Stimulated activated CD8-positive, alpha-beta memory T cell treated with anti-CD3 and anti-CD28 coated beads, Interleukin-4, amount 100 ng/mL, for 24 hours (primary cell): ENCODE measurements around the gene ALPK3.

Source experiments
- DNase-seq: peaks from one replicate; pipeline ENCODE4 v3.0.0-alpha.2; 2020; ENCODE audit warnings: low read depth

Gene ALPK3

DNA sequence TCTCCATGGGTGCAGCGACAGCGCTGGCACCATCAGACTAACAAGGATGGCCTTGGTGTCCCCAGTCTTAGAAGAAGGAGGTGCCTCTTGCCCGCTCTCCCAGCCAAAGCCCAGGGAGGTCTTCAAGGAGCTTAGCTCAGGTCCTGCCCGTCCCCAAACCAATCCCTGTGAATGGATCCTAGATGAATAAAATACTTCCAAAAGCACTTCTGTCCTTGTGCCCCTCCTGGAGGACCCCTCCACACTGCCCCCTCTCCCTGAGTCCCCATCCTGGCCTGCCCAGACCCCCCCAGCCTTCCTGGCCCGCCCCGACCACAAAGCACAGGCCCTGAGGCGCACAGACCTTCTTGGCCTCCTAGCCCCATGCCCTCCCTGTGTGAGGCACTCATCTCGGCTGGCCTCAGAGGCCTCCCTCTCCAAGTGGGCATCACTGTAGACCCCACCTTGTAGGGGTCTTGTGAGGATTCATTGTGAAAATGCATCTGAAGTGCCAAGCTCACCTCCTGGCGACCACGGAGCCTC lies 75.7 kb downstream of the ALPK3 start:
- no peak for DNase-seq

DNA sequence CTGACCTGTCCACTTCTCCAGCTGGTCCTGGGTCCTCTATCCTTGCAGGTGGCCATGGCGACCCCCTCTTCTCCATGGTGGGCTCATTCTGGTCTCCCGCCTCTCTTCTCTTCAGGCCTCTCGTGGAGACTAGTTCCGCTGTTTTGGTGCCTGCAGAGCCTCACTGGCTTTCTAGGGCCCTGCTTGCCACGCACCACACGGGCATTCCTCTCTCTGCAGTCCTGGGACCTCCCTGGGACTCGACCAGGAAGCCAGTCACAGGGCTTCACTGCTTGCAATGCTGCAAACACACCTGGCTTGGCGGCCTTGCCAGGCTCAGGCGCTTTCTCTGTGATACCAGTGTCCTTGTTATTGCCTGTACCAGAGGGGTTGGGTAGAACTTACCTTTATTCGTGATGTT lies 76.5 kb downstream of the ALPK3 start:
- DNase-seq: no peak

DNA sequence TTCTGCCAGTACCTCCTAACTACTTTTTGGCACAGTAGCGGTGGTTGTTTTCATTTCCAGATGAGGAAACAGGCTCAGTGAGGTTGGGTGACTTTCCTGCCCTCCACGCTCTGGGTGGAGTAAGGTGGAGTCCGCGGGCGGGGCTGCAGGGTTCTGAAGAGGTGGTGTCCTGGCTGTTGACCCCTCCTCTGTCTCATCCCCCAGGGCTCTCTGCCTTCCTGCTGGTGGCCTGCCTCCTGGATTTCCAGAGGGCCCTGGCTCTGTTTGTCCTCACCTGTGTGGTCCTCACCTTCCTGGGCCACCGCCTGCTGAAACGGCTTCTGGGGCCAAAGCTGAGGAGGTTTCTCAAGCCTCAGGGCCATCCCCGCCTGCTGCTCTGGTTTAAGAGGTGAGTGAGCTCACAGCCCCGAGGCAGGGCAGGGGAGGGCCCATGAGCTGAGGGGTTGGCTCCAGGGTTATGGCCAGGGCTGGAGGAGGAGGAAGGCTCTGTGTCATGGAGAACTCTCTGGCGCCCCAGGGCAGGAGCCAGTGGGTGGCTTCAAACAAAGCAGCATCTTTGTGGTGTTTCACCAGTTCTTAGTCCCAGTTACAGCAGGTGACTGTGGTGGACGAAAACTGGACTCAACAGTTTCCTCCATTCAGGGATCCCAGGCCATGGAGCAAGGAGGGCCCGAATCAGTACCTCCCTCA lies 77.7 kb downstream of the ALPK3 start:
- DNase-seq: no peak

DNA sequence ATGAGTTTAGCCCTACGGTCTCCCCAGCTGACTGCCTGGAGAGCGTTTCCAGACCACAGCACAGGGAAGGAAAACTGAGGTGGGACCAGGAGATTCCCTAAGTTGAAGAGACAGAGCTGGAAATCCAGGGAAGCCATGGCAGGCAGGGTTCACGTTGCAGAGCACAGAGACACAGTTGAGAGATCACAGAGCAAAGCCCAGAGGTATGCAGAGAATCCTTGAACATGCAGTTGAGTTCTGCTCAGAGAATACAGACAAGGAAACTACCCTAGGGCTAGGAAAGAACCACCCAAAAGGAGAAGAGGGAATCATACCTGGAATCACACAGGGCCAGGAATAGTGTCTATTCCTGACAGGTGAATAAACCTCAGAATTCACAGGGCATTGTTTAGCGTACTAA lies 81.6 kb downstream of the ALPK3 start:
- no peak for DNase-seq

DNA sequence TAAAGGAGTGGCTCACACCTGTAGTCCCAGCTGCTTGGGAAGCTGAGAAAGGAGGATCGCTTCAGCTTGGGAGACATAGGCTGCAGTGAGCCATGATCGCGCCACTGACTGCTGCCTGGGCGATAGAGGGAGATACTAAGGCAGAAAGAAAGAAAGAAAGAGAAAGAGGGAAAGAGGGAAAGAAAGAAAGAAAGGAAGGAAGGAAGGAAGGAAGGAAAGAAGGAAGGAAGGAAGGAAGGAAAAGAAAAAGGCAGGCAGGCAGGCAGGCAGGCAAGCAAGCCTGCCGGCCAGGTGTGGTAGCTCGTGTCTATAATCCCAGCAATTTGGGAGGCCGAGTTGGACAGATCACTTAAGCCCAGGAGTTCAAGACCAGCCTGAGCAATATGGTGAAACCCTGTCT lies 82.6 kb downstream of the ALPK3 start:
- no peak for DNase-seq

DNA sequence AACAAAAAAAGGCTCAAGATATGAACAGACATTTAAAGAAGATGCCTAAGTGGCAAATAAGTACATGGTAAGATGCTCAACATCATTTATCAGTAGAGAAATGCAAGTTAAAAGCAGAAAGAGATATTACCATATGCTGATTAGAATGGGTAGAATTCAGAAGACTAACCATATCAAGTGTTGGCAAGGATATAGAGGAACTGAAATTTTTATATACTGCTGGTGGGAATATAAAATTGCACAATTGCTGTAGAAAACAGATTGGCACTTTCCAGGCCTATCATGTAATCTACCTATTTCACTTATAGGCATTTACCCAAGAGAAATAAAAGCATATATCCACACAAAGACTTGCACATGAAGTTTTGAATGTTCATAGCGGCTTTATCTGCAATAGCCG lies 84.4 kb downstream of the ALPK3 start:
- no peak for DNase-seq

DNA sequence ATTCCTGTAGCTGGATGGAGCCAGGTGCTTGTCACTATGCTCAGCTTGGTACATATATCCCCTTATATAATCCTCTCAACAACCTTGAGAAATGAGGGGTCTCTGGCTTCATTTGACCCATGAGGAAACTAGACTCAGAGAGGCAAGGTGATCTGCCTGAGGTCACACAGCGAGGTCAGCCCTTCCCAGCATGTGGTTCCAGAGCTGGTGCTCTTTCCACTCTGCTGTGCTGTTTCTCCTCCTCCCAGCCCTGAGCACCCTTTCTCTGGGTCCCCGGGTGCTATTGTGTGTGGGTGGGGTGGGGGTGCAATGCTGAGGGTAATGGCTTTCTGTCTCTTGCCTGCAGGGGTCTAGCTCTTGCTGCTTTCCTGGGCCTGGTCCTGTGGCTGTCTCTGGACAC lies 86.6 kb downstream of the ALPK3 start:
- no peak for DNase-seq

DNA sequence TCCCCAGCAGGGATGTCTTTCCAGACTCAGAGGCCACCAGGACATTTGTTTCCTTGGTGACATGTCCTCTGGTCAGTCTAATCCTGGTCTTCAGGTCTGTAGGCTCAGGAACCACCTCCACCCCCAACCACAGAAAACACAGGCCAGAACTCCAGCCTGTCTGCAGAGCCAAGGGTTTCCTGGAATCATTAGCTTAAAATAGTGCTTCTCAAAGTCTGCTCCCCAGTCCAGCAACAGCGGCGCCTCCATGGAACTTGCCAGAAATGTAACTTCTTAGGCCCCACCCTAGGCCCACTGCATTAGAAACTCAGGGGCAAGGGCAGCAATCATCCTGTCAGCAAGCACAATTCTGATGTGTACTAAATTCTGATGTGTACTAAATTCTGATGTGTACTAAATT lies 87.3 kb downstream of the ALPK3 start:
- DNase-seq: no peak

DNA sequence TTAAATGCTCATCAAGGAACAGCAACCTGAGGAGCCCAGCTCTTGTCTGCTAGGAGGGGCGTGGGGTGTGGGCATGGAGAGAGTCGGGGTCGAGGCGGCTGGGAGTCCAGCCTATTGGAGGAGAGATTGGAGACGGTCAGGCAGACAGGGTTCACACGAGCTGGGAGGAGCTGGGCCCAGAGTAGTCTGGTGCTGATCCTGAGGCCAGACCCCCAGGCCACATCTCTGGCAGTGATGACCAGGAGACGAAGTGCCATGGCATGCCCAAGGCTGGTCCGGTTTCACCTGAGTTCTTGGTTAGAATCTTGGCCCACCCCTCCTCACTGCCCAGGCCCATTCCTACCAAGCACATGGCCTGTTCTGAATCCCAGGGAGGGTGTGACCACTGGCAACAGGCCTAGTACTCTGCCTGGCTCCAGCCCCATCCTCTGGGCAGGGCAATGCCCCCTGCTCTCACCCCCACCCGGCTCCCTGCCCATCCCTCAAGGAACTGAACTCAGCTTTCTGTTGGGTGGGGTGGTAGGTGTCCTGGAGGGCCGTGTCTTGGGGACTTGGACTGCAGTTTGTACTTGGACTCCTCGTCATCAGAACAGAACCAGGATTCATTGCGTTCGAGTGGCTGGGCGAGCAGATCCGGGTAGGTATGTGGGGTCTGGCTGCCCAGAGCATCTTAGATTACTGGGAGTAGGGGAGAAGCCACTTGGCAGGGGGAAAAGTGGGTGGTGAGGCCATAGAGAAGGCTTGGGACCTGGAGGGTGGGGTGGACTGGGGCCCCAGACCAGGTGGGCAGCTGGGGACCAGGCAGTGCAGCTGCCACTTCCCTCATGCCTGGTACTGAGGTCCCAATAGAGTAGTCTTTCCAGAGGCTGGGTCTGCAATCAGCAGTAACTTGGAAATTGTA lies 88.1 kb downstream of the ALPK3 start:
- no peak for DNase-seq

DNA sequence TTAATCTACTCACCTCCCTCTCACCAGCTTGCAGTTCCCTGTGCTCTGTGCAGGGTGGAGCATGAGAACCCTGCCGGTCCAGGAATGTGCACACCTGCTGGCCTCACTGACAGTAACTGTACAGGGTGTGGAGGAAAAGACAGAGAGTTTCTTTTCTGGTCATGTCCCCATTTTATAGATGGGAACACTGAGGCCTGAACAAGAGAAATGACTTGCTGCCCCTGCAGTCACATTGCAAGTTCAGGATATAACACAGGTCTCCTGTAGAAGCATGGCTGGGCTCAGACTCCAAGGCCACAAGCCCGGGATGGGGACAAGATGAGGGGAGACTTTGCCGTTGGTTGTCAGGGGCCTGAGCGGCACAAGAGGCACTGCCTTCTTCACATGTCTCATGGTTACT lies 90.6 kb downstream of the ALPK3 start:
- DNase-seq: no peak

DNA sequence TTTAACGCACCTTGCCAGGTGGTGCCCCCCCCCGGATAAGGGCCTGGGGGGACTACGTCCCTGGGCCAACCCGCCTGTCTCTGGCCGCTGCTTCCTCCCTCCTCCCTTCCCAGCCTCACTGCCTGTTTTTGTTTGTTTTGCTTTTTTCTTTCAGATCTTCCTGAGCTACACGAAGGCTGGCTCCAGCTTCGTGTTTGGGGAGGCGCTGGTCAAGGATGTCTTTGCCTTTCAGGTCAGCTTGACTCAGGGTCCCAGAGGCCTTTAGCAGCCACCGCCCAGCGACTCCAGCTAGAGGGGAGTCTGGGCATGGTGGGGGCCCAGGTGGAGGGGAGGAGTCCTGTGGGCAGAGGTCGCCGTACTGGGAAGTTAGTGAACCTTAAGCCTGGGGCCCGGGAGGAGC lies 91.4 kb downstream of the ALPK3 start:
- DNase-seq: no peak

DNA sequence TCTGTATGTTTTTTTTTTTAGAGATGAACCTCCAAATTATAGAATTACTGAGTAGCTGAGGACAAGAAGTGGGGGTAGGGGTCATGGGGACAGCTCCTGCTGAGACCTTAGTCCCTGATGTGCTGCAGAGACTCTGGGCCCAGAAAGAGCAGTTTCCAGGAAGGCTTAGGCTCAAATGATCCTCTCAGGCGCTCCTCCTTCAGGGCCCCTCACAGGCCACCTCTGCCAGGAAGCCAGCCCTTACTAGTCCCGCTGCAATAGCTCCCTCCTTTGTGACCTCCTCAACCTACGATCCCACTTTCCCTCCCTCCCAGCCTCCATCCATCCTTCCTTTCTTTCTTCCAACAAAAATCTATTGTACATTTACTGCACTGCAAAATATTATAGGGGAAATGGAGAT lies 91.9 kb downstream of the ALPK3 start:
- no peak for DNase-seq

DNA sequence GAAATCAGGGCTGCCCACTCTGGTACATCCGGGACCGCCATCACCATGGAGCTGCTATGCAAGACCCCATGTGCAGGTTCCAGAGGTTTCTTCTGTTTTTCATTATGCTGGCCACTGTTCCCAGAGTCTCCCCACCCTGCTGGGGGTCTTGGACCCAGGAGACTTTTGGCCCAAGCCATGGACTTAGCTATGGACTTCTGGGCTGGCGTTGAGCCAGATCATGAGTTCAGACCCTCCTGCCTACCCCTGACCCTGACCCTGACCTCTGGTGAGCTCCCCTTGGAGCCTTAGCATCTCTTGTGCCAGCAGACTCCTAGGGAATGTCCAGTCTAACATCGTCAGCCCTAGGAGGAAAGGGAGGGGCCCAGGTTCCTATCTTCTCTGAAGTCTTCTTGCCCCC lies 92.6 kb downstream of the ALPK3 start:
- no peak for DNase-seq

DNA sequence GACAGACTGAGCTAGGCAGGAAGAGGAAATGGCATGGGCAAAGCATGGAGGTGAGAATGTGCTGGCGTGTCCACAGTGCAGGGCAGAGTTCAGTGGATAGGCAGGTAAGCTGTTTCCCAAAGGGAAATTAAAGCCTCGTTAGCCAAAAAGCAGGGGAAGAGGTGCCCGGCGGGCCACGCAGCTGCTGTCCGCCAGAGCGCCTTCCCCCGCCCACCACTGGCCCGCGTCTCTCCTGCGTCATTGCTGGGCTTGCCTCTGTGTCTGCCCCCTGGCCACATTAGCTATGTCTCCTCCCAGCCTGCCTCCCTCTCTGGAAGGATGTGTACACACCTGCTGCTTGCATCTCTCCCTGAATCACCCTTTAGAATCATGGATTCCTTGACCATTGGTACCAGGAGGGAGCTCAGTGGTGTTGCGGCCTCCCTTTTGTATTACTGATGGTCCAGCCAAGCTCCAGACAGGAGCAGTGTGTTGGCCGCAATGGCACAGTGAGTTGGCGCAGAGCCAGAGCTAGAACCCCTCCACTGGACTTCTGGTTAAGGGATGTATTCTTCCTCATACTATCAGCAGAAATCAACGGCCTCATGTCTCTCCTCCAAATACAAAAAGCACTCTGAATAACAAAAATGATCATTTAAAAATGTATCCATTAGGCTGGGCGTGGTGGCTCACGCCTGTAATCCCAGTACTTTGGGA lies 93.9 kb downstream of the ALPK3 start:
- DNase-seq: no peak

DNA sequence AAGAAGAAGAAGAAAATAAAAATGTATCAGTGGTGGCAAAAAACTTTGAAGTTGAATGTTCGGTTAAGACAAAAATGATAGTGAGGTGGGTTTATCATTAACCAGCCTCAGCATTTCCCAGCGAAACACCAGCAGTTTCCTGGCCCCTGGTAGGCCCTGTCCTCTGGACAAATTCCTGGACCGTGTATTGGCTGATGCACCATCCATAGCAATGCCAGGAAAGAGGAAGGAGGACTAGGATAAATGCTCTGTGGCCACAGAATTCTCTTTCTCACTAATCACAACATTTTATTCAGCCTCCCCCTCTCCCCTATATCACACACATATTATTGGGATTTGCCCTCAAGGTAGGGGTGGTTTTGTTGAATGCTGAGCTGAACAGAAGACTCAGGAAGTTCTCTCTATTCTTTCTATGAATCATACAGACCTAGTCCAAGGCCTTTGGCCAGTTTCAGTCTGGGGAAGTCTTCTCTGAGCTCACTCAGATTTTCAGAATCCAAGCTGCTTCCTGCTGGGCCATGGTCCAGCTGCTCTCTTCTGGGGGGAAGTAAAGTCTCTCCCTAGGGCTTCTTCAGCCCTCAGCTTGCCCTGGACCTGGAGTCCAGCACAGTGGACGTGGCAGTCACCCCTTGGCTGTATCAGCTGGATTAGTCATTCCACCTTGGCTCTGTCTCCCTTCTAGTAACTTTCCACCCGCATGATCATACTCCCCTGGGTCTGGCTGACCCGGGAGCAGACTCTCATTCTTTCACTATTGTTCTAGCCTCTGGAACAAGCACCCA lies 94.9 kb downstream of the ALPK3 start:
- no peak for DNase-seq

DNA sequence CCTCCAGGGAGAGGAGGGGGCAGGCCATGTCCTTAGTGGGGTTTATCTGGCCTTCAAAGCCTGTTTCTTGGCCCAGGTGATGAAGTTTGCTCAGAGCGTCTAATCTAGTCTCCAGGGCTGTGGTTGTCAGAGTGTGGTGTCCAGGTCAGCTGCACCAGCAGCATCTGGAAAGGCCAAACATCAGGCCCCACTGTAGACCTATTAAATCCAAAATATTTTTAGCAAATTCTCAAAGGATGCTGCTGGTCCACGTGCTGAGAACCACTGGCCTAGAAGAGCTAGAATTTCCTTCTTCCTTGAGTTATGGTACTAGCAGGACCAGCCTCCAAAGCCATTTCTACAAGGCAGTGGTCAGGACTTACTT lies 96.2 kb downstream of the ALPK3 start:
- DNase-seq: no peak

DNA sequence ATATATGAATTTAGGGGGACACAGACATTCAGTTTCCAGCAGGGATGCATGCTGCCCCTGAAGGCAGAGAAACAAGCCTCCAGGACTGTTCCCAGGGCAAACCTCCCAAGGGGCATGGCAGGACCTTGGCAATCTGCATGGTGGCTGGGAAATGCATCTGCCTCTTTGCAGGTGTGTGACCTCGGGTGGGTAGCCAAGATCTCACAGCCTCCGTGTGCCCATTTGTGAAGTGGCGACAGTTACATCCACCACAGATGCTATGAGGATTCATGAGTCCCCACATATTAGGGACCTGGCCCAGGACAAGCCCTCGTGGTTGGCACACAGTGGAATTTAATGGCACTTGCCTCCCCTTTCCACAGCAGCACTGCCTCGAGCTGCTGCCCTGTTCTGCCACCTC lies 97.2 kb downstream of the ALPK3 start:
- no peak for DNase-seq

DNA sequence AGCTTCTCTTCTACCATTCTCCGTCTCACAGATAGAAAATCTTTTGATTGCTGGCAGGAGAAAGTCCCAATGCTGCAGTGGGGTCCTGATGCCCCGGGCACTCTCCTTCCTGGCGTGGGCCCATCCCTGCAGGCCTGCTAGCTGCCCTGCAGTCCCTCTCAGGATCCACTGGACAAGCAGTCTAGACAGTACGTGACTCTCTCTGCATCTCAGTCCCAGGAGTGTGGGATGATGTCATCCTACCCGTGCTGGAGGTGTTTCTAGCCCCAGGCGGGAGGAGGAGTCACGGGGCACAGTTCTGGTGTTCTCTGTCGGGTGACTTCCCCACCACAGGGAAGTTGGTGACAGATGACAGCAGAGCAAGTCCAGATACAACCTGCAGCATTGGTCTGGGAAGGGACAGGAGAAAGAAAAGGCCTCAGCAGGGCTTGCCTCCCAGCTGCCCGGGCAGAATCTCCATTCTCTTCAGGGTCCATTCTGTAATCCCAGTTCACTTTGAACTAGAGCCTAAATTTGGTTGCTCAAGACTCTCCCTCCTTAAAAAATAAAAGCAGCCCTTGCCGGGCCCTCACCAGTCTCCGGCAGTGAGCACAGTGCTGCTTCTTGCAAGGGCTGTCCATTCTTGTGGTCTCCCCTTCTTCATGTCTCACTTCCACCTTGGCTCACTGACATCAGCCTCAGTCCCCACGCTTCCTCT lies 97.9 kb downstream of the ALPK3 start:
- peak; percentile 10 for DNase-seq

DNA sequence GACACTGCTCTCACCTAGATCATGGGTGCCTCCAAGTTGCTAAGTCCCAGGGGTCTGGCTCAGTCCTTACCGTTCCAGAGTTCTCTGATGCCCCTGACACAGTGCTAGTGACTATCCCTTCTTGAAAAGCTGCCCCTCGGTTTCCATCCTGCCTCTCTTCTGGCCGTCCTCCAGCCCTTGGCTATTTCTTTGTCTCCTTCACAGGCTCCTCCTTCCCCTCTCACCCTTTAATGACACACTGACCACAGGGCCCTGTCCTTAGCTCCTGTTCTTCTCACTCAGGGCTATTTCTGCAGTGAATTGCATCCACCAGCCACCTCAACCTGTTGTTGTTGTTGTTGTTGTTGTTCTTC lies 98.4 kb downstream of the ALPK3 start:
- DNase-seq: no peak

DNA sequence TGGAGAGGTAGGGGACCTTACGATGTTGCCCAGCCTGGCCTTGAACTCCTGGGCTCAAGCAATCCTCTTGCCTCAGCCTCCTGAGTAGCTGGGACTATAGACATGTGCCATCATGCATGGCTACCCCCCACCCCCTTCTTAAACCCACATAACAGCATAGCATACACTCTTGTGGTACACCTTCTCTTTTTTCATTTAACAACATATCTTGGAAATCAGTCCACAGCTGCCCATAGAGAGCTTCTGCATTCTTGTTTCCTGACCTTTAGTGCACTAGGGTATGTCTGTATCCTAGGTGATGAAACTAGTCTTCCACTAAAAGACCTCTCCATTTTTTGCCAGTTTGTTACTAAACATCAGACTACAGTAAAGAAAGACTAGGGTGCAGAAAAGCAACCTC lies 100.3 kb downstream of the ALPK3 start:
- DNase-seq: no peak

DNA sequence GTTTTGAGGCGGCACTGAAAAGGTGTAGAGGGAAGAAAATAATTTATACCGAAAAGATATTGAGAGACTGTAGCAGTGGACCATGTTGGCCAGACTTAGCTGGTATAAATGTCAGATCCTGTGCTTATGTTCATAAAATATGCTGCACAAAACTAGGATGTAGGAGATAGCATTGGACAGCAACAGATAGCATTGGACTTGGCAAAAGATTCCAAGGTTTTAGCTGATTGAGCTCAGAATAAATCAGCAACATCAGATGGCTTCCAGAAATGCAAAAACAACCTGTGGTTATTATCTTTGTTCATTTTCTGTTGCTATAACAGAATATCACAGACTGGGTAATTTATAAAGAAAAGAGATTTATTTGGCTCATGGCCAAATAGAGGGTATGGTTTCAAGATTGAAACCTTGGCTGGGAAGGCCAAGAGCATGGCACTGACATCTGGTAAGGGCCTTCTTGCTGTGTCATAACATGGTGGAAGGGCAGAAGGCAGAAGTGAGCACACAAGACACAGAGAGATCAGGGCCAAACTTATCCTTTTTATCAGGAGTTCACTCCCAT lies 102.0 kb downstream of the ALPK3 start:
- no peak for DNase-seq
